ENCODE data around the gene CFAP99.

The CFAP99 gene

DNA sequence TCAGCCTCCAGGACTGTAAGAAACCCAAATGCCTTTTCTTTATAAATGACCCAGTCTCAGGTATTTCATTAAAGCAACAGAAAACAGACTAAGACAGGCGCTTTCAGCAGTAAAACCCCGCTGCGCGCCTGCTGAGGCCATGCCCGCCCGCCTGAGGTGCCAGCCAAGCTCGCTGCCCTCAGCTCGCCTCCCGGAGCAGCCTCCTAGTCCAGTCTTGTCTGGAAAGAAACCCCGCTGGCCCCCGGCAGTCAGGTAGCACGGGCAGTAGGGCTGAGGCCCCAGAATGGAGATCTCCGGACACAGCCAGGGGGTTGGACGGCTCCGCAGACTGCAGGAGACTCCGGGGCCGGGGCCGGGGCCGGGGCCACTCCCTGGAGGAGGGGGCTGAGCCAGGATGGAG is 32.0 kb upstream of the CFAP99 start (continued):
- TF ChIP-seq TSHZ2 (CRISPR knock-in tag; IDR thresholded peaks at IDR 0.05), result no peak
- no peak for TF ChIP-seq ZNF70 (CRISPR knock-in tag; IDR thresholded peaks at IDR 0.05)
- no peak for TF ChIP-seq CREB5 (CRISPR knock-in tag; IDR thresholded peaks at IDR 0.05; ENCODE audit: low read depth)

DNA sequence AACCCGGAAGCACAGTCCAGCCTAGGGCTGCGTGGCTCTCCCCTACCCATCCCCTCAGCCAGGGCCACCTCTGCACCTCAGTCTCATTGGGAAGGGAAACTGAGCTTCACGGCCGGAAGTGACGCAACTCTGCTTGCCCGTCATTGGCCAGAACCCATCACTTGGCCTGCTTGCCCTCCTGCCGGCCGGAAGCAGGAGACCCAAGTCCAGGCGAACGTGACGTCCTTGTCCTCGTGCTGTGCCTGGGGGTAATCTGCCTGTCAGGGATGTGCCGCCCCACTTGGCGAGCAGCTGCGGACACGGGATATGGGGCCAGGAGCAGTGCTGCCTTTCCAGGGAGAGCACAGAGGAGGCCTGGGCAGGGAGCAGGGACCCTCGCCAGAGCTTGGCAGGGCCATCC is 31.5 kb upstream of the CFAP99 start:
- TF ChIP-seq ISL1 (CRISPR knock-in tag; IDR thresholded peaks at IDR 0.05), result no peak
- no peak for TF ChIP-seq CSDC2 (CRISPR knock-in tag; IDR thresholded peaks at IDR 0.05)
- TF ChIP-seq CREB5 (CRISPR knock-in tag; IDR thresholded peaks at IDR 0.05; ENCODE audit: low read depth), result no peak
- no peak for TF ChIP-seq CSRNP3 (CRISPR knock-in tag; IDR thresholded peaks at IDR 0.05)
- TF ChIP-seq ZNF70 (CRISPR knock-in tag; IDR thresholded peaks at IDR 0.05), result no peak
- no peak for TF ChIP-seq ZC3H10 (CRISPR knock-in tag; IDR thresholded peaks at IDR 0.05)
- ATAC-seq, result no peak

- no peak for ATAC-seq
- TF ChIP-seq CSRNP3 (CRISPR knock-in tag; IDR thresholded peaks at IDR 0.05) (no peak), ESRRG (CRISPR knock-in tag; IDR thresholded peaks at IDR 0.05) (no peak), ZFP3 (CRISPR knock-in tag; IDR thresholded peaks at IDR 0.05) (no peak), ZNF70 (CRISPR knock-in tag; IDR thresholded peaks at IDR 0.05) (no peak), TOX (CRISPR knock-in tag; IDR thresholded peaks at IDR 0.05; ENCODE audit: borderline replicate concordance) (no peak), ZNF8 (CRISPR knock-in tag; IDR thresholded peaks at IDR 0.05) (no peak), SNAI2 (CRISPR knock-in tag; IDR thresholded peaks at IDR 0.05) (no peak), ZC3H10 (CRISPR knock-in tag; IDR thresholded peaks at IDR 0.05) (no peak), TSHZ2 (CRISPR knock-in tag; IDR thresholded peaks at IDR 0.05) (no peak), ZFP30 (CRISPR knock-in tag; IDR thresholded peaks at IDR 0.05) (no peak), ISL1 (CRISPR knock-in tag; IDR thresholded peaks at IDR 0.05) (no peak)
- TF ChIP-seq, protein P1, sequence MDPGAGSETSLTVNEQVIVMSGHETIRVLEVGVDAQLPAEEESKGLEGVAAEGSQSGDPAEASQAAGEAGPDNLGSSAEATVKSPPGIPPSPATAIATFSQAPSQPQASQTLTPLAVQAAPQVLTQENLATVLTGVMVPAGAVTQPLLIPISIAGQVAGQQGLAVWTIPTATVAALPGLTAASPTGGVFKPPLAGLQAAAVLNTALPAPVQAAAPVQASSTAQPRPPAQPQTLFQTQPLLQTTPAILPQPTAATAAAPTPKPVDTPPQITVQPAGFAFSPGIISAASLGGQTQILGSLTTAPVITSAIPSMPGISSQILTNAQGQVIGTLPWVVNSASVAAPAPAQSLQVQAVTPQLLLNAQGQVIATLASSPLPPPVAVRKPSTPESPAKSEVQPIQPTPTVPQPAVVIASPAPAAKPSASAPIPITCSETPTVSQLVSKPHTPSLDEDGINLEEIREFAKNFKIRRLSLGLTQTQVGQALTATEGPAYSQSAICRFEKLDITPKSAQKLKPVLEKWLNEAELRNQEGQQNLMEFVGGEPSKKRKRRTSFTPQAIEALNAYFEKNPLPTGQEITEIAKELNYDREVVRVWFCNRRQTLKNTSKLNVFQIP (CRISPR knock-in tag; IDR thresholded peaks at IDR 0.05; ENCODE audit: borderline replicate concordance, low read depth), result no peak
Observed at GRCh38 chr4:2387829-2388228, 30.9 kb upstream of the CFAP99 start.

Measured in SK-N-SH treated with all-trans-retinoic acid at 6 μM for 48 hours (cell line).